Middle frontal gyrus (tissue), 1 donor: ENCODE results near the gene RNLS.
"Not testable (repeated sequence)": the region's sequence is repeated elsewhere in the genome, so short reads cannot be mapped to it uniquely, and the experiment has no call there.

ENCODE experiments used
- DNase-seq: peaks from one replicate; pipeline ENCODE4 v3.0.0-alpha.2; 2015; ENCODE audit warnings: low spot score; ENCODE audit errors: extremely low spot score

RNLS gene

DNA sequence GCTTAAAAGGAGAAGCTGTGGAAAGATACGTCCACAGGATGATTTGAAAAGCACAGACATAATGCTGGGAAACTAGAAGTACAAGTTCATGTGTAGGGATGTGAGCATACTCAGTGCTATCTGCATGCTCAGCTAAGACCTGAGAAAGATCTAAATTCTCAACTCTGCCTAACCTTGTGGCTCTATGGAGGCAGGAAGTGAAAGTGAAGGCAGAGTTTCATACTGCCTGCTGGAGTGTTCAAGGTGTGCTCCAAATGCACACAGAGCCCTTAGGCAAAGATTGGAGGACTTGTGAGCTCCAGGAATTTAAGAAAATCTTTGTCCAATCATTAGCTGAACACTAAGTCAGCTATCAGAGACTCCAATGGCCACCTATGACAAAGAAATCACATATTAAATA, 190.9 kb downstream of the RNLS start:
- DNase-seq = no peak

DNA sequence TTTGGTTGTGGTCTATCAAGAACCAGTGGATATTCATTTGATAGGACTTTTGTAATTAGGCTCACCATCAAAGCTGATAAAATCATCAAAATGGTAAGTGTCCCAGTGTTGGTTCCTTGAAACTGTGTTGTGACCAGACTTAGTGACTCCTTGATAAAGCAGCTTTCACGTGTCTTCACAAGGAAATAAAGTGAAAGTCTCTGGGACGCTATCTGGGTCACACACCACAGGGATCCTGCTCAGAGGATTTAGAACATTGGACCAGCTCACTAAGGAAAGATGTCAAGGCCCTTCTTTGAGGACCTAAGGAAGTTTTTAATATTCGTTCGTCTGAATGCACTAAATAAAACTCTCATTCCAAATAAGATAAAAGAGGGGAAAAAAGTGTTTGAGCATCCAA, 193.1 kb downstream of the RNLS start:
- DNase-seq = no peak

DNA sequence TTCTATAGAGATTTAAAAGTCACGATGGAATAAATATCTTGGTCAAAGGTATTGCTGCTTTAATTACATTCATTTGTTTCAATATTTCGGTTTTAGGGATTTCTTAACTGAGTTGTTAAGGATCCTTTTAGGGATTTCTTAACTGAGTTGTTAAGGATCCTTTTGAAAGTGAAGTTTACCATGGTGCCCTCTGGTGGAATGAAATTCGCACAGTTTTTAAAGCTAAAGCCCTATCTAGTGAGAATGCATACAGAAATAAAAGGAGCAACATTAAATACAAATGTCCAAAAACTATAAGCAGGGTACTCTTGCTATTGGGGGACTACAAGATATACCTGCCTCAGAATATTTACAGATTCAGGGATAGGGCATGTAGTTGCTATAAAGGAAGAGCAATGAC, 193.7 kb downstream of the RNLS start:
- DNase-seq = peak; percentile 67

- no peak for DNase-seq
Observed at GRCh38 chr10:88388324-88388723, 194.8 kb downstream of the RNLS start.

- DNase-seq = peak; percentile 67
Observed at GRCh38 chr10:88386821-88387773, 196.0 kb downstream of the RNLS start.

DNA sequence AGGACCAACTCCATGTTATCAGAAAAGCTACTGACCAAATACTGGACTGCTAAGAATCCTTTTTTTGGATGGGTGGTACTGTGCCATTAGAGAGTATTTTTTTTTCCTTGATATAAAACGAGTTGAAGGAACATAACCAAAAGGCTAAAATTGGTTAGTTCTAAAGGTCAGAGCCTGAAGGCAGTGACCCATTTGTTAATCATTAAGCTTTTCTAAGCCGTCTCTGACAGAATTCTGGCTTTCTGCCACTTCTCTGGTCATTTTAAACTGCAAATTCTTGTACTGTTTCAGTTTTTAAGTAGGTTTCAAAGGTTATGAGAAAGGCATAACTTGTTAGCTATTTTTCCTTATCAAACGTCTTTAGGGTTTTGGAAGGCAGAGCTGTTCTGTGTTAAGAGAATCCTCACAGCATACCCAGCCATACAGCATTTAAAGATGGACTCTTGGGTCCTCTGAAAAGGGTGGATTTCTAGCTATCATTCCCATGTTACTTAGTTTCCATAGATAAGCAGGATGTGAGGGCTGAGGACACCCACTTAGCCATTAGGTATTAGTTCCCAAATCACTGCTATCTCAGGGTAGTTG, 196.8 kb downstream of the RNLS start:
- DNase-seq = no peak

- no peak for DNase-seq
Observed at GRCh38 chr10:88385601-88386203, 197.4 kb downstream of the RNLS start.

GRCh38 chr10:88383276-88383675, 199.8 kb downstream of the RNLS start:
- DNase-seq = no peak

GRCh38 chr10:88382699-88383098, 200.4 kb downstream of the RNLS start:
- no peak for DNase-seq

- DNase-seq = no peak
Observed at GRCh38 chr10:88379575-88379974, 203.5 kb downstream of the RNLS start.

- DNase-seq = no peak
Observed at GRCh38 chr10:88377510-88377909, 205.6 kb downstream of the RNLS start.

GRCh38 chr10:88374392-88375175, 208.5 kb downstream of the RNLS start:
- DNase-seq = no peak

DNA sequence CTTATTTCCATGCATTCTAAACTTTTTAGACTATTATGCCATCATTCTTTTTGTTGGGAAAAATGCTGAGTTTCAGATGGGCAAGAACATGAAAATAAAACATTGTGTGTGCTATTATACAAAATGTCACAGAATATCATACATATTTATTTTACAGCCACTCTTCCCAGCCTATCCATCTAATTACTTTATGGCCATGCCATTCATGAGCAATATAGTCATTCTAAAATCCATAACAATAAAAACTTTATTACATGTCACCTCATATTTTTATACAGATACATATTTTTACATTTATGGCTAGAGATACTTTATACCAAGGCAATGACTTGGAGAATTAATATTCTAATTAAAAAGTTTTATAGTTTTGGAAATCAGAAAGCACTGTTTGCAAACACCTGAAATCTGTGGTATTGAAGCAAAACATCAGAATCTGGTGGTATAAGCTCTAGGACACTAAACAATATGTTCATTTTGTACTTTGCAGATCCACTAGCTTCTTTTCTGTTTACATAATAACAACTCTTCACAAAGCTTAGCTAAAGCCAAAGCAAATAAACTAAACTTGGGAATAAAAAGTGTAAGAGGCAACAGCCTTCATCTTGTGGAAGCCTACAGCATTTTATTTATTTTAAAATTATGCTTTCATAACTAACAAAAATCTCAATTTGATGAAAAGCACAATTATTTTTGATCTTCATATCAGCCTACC, 210.1 kb downstream of the RNLS start:
- DNase-seq = no peak

DNA sequence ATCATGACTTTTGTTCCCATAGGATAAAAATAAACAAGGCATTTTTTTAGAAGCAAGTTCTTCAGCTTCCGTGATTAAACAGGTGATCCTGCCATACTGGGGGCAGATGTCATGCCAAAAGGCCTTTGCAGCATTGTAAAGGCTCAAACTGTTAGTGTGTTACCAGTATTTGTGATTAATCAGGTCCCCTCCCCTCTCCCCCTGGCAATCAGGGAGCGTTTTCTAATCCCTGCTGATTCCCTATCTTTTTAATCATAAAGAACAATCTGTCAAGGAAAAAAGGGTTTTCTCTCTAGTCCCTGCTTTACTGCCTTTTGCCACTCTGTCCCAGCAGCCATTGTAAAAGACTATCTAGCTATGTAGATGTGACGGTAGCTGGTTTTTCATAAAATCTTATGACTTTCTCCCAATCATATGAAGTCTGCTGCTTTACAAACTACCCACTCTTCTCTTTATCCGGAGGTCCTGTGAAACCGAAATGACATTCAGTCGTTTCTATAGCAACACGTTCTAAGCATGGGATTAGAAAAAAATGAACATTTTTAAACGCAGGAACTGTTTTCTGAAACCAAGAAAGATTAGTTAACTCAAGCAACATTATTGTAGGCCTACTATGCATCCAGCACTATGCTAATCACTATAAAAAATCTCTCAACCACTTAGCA, 210.9 kb downstream of the RNLS start:
- DNase-seq = no peak

DNA sequence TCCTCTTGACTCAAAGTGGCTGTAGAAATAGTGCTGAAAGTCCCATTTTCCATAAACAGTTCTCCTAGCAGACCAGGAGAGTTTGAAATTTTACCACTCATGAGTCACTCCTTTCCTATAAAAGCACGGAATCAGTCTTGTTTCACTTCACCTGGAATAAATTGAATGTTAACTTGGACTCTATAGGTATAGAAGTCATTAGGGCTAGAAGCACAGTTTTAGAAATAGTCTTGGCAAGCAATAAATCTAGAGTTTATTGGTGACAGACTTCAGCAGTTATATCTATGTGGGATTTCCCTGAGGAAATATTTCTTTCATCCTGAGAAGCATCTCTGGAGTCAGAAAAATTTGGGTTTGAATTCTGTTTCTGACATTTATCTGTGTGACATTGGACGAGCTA, 212.4 kb downstream of the RNLS start:
- no peak for DNase-seq

DNA sequence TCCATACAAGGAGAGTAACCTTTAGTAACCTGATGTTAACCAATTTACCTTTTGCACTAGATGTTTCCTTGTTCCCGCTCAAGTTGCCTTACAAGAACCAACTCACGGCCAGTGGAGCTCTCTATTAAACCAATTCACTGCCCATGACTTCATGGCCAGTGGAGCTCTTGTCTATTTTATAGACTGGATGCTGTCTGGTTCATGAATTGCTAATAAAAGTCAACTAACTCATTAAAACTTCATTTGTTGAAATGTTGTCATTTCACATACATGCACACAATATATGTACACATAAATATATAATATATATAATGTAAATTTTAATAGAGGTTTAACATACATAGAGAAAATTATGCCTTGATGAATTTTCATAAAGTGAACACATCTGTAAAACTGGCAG, 216.3 kb downstream of the RNLS start:
- DNase-seq = no peak

DNA sequence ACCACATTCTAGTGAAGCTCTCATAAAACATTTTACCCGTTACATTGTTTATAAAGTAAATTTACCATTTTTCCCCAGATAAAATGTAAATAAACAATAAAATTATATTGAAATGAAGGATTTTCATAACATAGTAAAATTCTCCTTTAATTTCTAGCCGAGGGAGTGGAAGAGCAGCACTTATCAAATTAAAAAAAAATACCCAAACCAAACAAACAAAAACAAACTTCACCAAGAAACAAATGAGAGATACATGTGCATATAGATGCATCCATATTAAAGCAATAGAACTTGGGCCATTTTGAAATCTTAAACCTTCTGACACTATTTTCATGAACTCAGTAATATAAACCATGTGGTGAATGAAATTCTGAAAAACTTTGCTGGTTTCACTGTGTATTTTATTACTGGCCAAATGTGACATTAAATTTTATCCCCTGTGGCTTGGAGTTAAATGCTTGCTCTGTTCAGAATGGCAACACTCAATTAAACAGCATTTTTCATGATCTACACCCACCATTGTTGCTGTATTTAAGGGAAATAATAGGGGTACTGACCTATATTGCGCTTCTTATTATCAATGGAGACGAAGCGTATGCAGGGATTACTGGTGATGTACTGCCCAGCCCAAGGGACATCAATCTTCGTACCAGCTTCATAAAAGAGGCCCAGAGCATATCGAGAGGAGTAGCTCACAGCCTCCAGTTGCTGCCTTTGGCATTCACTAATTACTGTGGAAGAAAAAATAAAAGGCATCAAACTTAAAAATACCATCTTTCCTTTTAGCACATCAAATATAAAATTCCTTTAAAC, 220.9 kb downstream of the RNLS start:
- DNase-seq = no peak

- no peak for DNase-seq
Observed at GRCh38 chr10:88361494-88361893, 221.6 kb downstream of the RNLS start.

DNA sequence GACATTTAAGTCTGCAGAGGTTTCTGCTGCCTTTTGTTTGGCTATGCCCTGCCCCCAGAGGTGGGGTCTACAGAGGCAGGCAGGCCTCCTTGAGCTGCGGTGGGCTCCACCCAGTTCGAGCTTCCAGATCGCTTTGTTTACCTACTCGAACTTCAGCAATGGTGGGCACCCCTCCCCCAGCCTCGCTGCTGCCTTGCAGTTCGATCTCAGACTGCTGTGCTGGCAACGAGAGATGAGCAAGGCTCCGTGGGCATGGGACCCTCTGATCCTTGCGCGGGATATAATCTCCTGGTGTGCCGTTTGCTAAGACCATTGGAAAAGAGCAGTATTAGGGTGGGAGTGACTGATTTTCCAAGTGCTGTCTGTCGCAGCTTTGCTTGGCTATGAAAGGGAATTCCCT, 227.4 kb downstream of the RNLS start:
- DNase-seq = not testable (repeated sequence)
